Measurements from ENCODE around the gene CSRP2.

CSRP2 gene

GRCh38 chr12:76863005-76863670, 15.7 kb downstream of the CSRP2 start:
- no peak for DNase-seq (ENCODE audit: low read depth)

GRCh38 chr12:76860256-76860655, 18.6 kb downstream of the CSRP2 start:
- DNase-seq (ENCODE audit: low read depth) = no peak

GRCh38 chr12:76859611-76860010, 19.2 kb downstream of the CSRP2 start:
- no peak for DNase-seq (ENCODE audit: low read depth)

GRCh38 chr12:76856018-76856644, 22.7 kb downstream of the CSRP2 start:
- DNase-seq (ENCODE audit: low read depth) = no peak

DNA sequence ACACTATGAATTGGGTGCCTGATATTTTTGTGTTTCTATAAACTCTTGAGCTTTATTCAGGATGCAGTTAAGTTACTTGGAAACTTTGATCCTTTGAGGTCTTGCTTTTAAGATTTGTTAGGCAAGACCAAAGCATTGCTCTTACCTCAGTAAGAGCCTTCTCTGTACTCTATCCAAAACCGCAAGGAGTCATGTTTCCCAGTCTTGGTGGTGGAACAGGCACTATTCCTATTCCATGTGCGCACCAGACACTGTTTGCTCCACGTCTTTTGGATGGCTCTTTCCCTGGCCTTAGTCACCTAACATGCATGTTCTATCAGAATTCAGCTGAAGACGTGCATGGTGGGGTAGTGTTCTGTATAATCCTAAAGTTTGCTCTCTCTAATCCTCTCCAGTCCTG, 23.5 kb downstream of the CSRP2 start:
- no peak for DNase-seq (ENCODE audit: low read depth)

- no peak for DNase-seq (ENCODE audit: low read depth)
Measured at GRCh38 chr12:76852106-76852505, 26.7 kb downstream of the CSRP2 start.

GRCh38 chr12:76848132-76848531, 30.7 kb downstream of the CSRP2 start:
- DNase-seq (ENCODE audit: low read depth) = no peak

- no peak for DNase-seq (ENCODE audit: low read depth)
Measured at GRCh38 chr12:76847260-76847659, 31.6 kb downstream of the CSRP2 start.

DNA sequence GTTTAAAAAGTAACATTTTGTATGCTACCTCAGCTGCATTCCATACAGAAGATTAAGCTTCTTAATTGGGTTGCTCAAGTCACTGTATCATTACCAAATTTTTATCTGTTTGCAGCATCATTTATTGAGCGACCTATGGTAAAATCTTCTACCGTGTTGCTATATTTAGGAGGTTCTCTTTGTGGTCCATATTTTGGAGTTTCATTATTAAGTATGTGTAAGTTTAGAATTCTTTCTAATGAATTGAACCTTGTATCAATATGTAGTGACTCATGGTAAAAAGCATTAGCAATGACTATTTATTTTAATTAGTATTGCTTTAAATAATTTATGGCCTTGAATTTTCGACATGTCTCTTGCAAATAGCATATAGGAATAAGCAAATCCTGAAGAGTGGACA, 42.2 kb downstream of the CSRP2 start:
- no peak for DNase-seq (ENCODE audit: low read depth)

- no peak for DNase-seq (ENCODE audit: low read depth)
Measured at GRCh38 chr12:76830436-76830835, 48.4 kb downstream of the CSRP2 start.

- no peak for DNase-seq (ENCODE audit: low read depth)
Measured at GRCh38 chr12:76820888-76821482, 57.8 kb downstream of the CSRP2 start.

- no peak for DNase-seq (ENCODE audit: low read depth)
Measured at GRCh38 chr12:76813972-76814371, 64.8 kb downstream of the CSRP2 start.

DNA sequence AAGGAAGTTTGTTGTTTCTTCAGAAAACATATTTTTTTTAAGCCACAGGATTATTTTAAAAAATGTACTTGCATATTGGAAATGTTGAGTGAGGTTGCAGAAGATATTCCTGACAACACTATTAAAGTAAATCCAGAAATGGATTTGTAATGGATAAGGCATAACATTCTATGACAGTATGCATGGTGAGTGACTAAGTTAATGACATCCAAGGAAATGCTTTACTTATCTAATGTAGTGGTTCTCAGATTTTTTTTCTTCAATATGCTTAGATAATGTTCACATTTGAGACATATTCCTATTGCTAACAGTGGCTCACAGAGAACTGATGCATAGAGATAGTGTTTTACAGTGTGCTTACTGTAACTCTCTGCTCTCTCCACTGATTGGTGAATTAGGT, 65.6 kb downstream of the CSRP2 start:
- DNase-seq (ENCODE audit: low read depth) = no peak

DNA sequence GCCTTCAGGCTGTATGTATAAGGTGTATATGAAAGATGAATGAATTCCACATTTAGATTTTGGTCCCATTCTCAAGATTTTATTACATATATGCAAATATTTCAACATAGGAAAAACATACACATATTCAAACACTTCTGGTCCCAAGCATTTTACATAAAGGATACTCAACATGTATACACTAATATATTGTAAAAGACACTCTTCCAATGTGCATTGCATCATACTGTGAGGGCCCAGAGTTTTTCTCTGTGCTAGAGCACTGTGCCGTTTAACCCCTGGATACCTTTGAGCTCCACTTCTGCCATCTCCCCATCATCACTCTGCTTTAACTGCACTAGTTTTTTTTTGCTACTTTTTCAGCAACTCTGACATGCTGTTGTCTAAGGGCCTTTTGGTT, 66.8 kb downstream of the CSRP2 start:
- no peak for DNase-seq (ENCODE audit: low read depth)

- no peak for DNase-seq (ENCODE audit: low read depth)
Measured at GRCh38 chr12:76810671-76811419, 68.0 kb downstream of the CSRP2 start.
